HCT116 (cell line): ENCODE data around the gene RIGI. TPM values are rescaled to one million over a fixed set of nuclear protein-coding genes. Genes with fewer than 3 reads are reported as not detected.
A peak's percentile ranks its signal among the peaks of the same experiment; 100 is the strongest.

Source experiments
- CBX3 ChIP-seq: IDR thresholded peaks from 2 replicates; pipeline ENCODE4 v1.6.1; 2012; ENCODE audit warnings: low read depth
- CTCF ChIP-seq, 3 experiments: fragments of 200-600 bp in 1 of 3; sonication (generic) in 1 of 3; IDR thresholded peaks in 2 of 3; conservative IDR thresholded peaks in 1 of 3; 2 replicates each; pipeline ENCODE4 v1.5.1; 2012 to 2017; ENCODE audit warnings: low read depth in 2 of 3, low read length in 2 of 3, antibody characterized with exemption in 1 of 3, borderline replicate concordance in 1 of 3, control low read depth in 1 of 3, mild to moderate bottlenecking in 1 of 3, mixed read lengths in 1 of 3, mixed run types in 1 of 3, moderate library complexity in 1 of 3; ENCODE audit not compliant: insufficient read depth in 1 of 3
- EZH2phosphoT487 ChIP-seq: fragments of 200-600 bp; IDR thresholded peaks from 2 replicates; pipeline ENCODE4 v1.6.1; 2018; ENCODE audit warnings: antibody characterized with exemption, borderline replicate concordance
- FOSL1 ChIP-seq: IDR thresholded peaks from 2 replicates; pipeline ENCODE4 v1.6.1; 2012; ENCODE audit warnings: low read depth
- JUND ChIP-seq: IDR thresholded peaks from 2 replicates; pipeline ENCODE4 v1.6.1; 2012
- RAD21 ChIP-seq: IDR thresholded peaks from 2 replicates; pipeline ENCODE4 v1.6.1; 2012; ENCODE audit warnings: low read depth, mild to moderate bottlenecking
- REST ChIP-seq: IDR thresholded peaks from 2 replicates; pipeline ENCODE4 v1.6.1; 2012; ENCODE audit warnings: low read depth
- SIN3A ChIP-seq: IDR thresholded peaks from 2 replicates; pipeline ENCODE4 v1.6.1; 2012; ENCODE audit warnings: low read depth
- ZFX ChIP-seq: fragments of 450-650 bp; IDR thresholded peaks from 2 replicates; pipeline ENCODE4 v1.6.1; 2017
- ZNF274 ChIP-seq: fragments of 200-500 bp; sonication (Bioruptor generic); IDR thresholded peaks from 2 replicates; pipeline ENCODE4 v1.6.1; 2014; ENCODE audit warnings: mild to moderate bottlenecking, low read depth, low read length, inconsistent platforms
- total RNA-seq: library from RNA; stranded (reverse); gene quantifications from one replicate; pipeline ENCODE4 v1.2.1, GENCODE V29; 2021; ENCODE audit not compliant: unreplicated experiment

Gene RIGI
- total RNA-seq, 1 experiment from 2014 or later = 5.5 TPM

- TF ChIP-seq CTCF (IDR thresholded peaks at IDR 0.05 in 2 of 3, conservative IDR thresholded peaks at IDR 0.05 in 1 of 3; ENCODE audit: borderline replicate concordance in 1 of 3, insufficient read depth in 1 of 3, low read depth in 2 of 3, low read length in 2 of 3) = no peak
- TF ChIP-seq JUND = no peak
- no peak for TF ChIP-seq ZNF274
- 0 out of 2 replicates have a peak, but pooled peaks have one; percentile 35 for TF ChIP-seq FOSL1
- no peak for TF ChIP-seq EZH2phosphoT487
- TF ChIP-seq SIN3A = peak; percentile 28; the same call in 1 of the 2 replicates
- TF ChIP-seq RAD21 = no peak
- 0 out of 2 replicates have a peak, but pooled peaks have one; percentile 60 for TF ChIP-seq CBX3
- no peak for TF ChIP-seq REST
- TF ChIP-seq ZFX = peak; percentile 91
These were observed 26.3 kb upstream of the RIGI start, which contains the start of the genes SMIM27 and TOPORS (continued) for GRCh38 chr9:32552172-32552872.
